ENCODE data around the gene RAB26.

- TF ChIP-seq, protein P1, sequence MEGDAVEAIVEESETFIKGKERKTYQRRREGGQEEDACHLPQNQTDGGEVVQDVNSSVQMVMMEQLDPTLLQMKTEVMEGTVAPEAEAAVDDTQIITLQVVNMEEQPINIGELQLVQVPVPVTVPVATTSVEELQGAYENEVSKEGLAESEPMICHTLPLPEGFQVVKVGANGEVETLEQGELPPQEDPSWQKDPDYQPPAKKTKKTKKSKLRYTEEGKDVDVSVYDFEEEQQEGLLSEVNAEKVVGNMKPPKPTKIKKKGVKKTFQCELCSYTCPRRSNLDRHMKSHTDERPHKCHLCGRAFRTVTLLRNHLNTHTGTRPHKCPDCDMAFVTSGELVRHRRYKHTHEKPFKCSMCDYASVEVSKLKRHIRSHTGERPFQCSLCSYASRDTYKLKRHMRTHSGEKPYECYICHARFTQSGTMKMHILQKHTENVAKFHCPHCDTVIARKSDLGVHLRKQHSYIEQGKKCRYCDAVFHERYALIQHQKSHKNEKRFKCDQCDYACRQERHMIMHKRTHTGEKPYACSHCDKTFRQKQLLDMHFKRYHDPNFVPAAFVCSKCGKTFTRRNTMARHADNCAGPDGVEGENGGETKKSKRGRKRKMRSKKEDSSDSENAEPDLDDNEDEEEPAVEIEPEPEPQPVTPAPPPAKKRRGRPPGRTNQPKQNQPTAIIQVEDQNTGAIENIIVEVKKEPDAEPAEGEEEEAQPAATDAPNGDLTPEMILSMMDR (IDR thresholded peaks at IDR 0.05): no peak
- no peak for TF ChIP-seq POLR2A (IDR thresholded peaks at IDR 0.05)
Observed at GRCh38 chr16:2190002-2190658, 41.7 kb downstream of the RAB26 start.
